ENCODE results near the gene R3HDML.

R3HDML gene

GRCh38 chr20:44354979-44355497 is 18.2 kb downstream of the R3HDML start:
- Histone ChIP-seq H3K36me3 (ENCODE audit: insufficient read depth, low read length) (no peaks in the 10 kb centered on the region), H3K4me3 (ENCODE audit: low read depth in 1 of 2, low read length in 2 of 2) (no peak overlapping the region)

GRCh38 chr20:44355498-44356352 is 18.9 kb downstream of the R3HDML start, which contains the start of gene HNF4A:
Gene HNF4A, plus strand, starts transcription at chr20:44355699. Its CDS starts 106 bp downstream, at chr20:44355805.
- no peak within 1 kb of the TSS for H3K9ac ChIP-seq (ENCODE audit: low read length)

More at GRCh38 chr20:44354979-44355497, 18.2 kb downstream of the R3HDML start:
- Histone ChIP-seq H3K9me3 (ENCODE audit: low read length) (no peaks in the 10 kb centered on the region), H3K9ac (ENCODE audit: low read length) (no peak overlapping the region), H3K27ac (ENCODE audit: low read depth, low read length) (no peak overlapping the region), H3K4me1 (ENCODE audit: insufficient read depth, low read length) (no peaks in the 10 kb centered on the region), H3K27me3 (ENCODE audit: control insufficient read depth in 1 of 2, insufficient read depth in 2 of 2, low read length in 2 of 2) (no peaks in the 10 kb centered on the region)

GRCh38 chr20:44356353-44356723 is 19.5 kb downstream of the R3HDML start:
- no peak overlapping the region for H3K4me3 ChIP-seq (ENCODE audit: low read depth in 1 of 2, low read length in 2 of 2)
- H3K27me3 ChIP-seq (ENCODE audit: control insufficient read depth in 1 of 2, insufficient read depth in 2 of 2, low read length in 2 of 2), result no peaks in the 10 kb centered on the region
- H3K9me3 ChIP-seq (ENCODE audit: low read length), result no peaks in the 10 kb centered on the region
- no peak overlapping the region for H3K27ac ChIP-seq (ENCODE audit: low read depth, low read length)
- no peak overlapping the region for H3K9ac ChIP-seq (ENCODE audit: low read length)
- no peaks in the 10 kb centered on the region for H3K36me3 ChIP-seq (ENCODE audit: insufficient read depth, low read length)
- H3K4me1 ChIP-seq (ENCODE audit: insufficient read depth, low read length), result no peaks in the 10 kb centered on the region

More at GRCh38 chr20:44355498-44356352, 18.9 kb downstream of the R3HDML start, which contains the start of gene HNF4A:
- Histone ChIP-seq H3K27ac (ENCODE audit: low read depth, low read length) (no peak within 1 kb of the TSS), H3K4me3 (ENCODE audit: low read depth in 1 of 2, low read length in 2 of 2) (no peak within 1 kb of the TSS), H3K36me3 (ENCODE audit: insufficient read depth, low read length) (no peaks in the 10 kb centered on the region), H3K4me1 (ENCODE audit: insufficient read depth, low read length) (no peaks in the 10 kb centered on the region), H3K9me3 (ENCODE audit: low read length) (no peaks in the 10 kb centered on the region), H3K27me3 (ENCODE audit: control insufficient read depth in 1 of 2, insufficient read depth in 2 of 2, low read length in 2 of 2) (no peaks in the 10 kb centered on the region)

- H3K27ac ChIP-seq (ENCODE audit: low read depth, low read length), result no peak overlapping the region
- H3K27me3 ChIP-seq (ENCODE audit: control insufficient read depth in 1 of 2, insufficient read depth in 2 of 2, low read length in 2 of 2), result no peaks in the 10 kb centered on the region
- H3K4me3 ChIP-seq (ENCODE audit: low read depth in 1 of 2, low read length in 2 of 2), result no peak overlapping the region
- H3K36me3 ChIP-seq (ENCODE audit: insufficient read depth, low read length), result no peaks in the 10 kb centered on the region
- no peaks in the 10 kb centered on the region for H3K4me1 ChIP-seq (ENCODE audit: insufficient read depth, low read length)
- no peak overlapping the region for H3K9ac ChIP-seq (ENCODE audit: low read length)
- H3K9me3 ChIP-seq (ENCODE audit: low read length), result no peaks in the 10 kb centered on the region
Measured at GRCh38 chr20:44357020-44357419, 20.2 kb downstream of the R3HDML start.

GRCh38 chr20:44357555-44358125 is 20.8 kb downstream of the R3HDML start:
- Histone ChIP-seq H3K4me3 (ENCODE audit: low read depth in 1 of 2, low read length in 2 of 2) (no peak overlapping the region), H3K27me3 (ENCODE audit: control insufficient read depth in 1 of 2, insufficient read depth in 2 of 2, low read length in 2 of 2) (no peaks in the 10 kb centered on the region), H3K9ac (ENCODE audit: low read length) (no peak overlapping the region)

GRCh38 chr20:44358776-44359175 is 21.9 kb downstream of the R3HDML start:
- Histone ChIP-seq H3K27ac (ENCODE audit: low read depth, low read length) (no peak overlapping the region), H3K27me3 (ENCODE audit: control insufficient read depth in 1 of 2, insufficient read depth in 2 of 2, low read length in 2 of 2) (no peaks in the 10 kb centered on the region), H3K4me1 (ENCODE audit: insufficient read depth, low read length) (no peaks in the 10 kb centered on the region), H3K9ac (ENCODE audit: low read length) (no peak overlapping the region), H3K9me3 (ENCODE audit: low read length) (no peaks in the 10 kb centered on the region), H3K4me3 (ENCODE audit: low read depth in 1 of 2, low read length in 2 of 2) (no peak overlapping the region), H3K36me3 (ENCODE audit: insufficient read depth, low read length) (no peaks in the 10 kb centered on the region)

More at GRCh38 chr20:44357555-44358125, 20.8 kb downstream of the R3HDML start:
- Histone ChIP-seq H3K4me1 (ENCODE audit: insufficient read depth, low read length) (no peaks in the 10 kb centered on the region), H3K36me3 (ENCODE audit: insufficient read depth, low read length) (no peaks in the 10 kb centered on the region), H3K9me3 (ENCODE audit: low read length) (no peaks in the 10 kb centered on the region), H3K27ac (ENCODE audit: low read depth, low read length) (no peak overlapping the region)

GRCh38 chr20:44360221-44360620 is 23.4 kb downstream of the R3HDML start:
- Histone ChIP-seq H3K9me3 (ENCODE audit: low read length) (no peaks in the 10 kb centered on the region), H3K4me1 (ENCODE audit: insufficient read depth, low read length) (no peaks in the 10 kb centered on the region), H3K4me3 (ENCODE audit: low read depth in 1 of 2, low read length in 2 of 2) (no peak overlapping the region), H3K9ac (ENCODE audit: low read length) (no peak overlapping the region), H3K27me3 (ENCODE audit: control insufficient read depth in 1 of 2, insufficient read depth in 2 of 2, low read length in 2 of 2) (no peaks in the 10 kb centered on the region), H3K36me3 (ENCODE audit: insufficient read depth, low read length) (no peaks in the 10 kb centered on the region), H3K27ac (ENCODE audit: low read depth, low read length) (no peak overlapping the region)

- no peak overlapping the region for H3K4me3 ChIP-seq (ENCODE audit: low read depth in 1 of 2, low read length in 2 of 2)
- H3K36me3 ChIP-seq (ENCODE audit: insufficient read depth, low read length), result no peaks in the 10 kb centered on the region
- no peak overlapping the region for H3K9ac ChIP-seq (ENCODE audit: low read length)
- H3K4me1 ChIP-seq (ENCODE audit: insufficient read depth, low read length), result no peaks in the 10 kb centered on the region
- no peak overlapping the region for H3K27ac ChIP-seq (ENCODE audit: low read depth, low read length)
- no peaks in the 10 kb centered on the region for H3K27me3 ChIP-seq (ENCODE audit: control insufficient read depth in 1 of 2, insufficient read depth in 2 of 2, low read length in 2 of 2)
- H3K9me3 ChIP-seq (ENCODE audit: low read length), result no peaks in the 10 kb centered on the region
Measured at GRCh38 chr20:44361021-44361420, 24.2 kb downstream of the R3HDML start.

- H3K27ac ChIP-seq (ENCODE audit: low read depth, low read length), result no peak overlapping the region
- H3K36me3 ChIP-seq (ENCODE audit: insufficient read depth, low read length), result no peaks in the 10 kb centered on the region
- H3K27me3 ChIP-seq (ENCODE audit: control insufficient read depth in 1 of 2, insufficient read depth in 2 of 2, low read length in 2 of 2), result no peaks in the 10 kb centered on the region
Measured at GRCh38 chr20:44362466-44362940, 25.7 kb downstream of the R3HDML start.

GRCh38 chr20:44364068-44364467 is 27.2 kb downstream of the R3HDML start:
- Histone ChIP-seq H3K27me3 (ENCODE audit: control insufficient read depth in 1 of 2, insufficient read depth in 2 of 2, low read length in 2 of 2) (no peaks in the 10 kb centered on the region), H3K4me3 (ENCODE audit: low read depth in 1 of 2, low read length in 2 of 2) (no peak overlapping the region), H3K9ac (ENCODE audit: low read length) (no peak overlapping the region), H3K4me1 (ENCODE audit: insufficient read depth, low read length) (no peaks in the 10 kb centered on the region), H3K36me3 (ENCODE audit: insufficient read depth, low read length) (no peaks in the 10 kb centered on the region), H3K27ac (ENCODE audit: low read depth, low read length) (no peak overlapping the region), H3K9me3 (ENCODE audit: low read length) (no peaks in the 10 kb centered on the region)

More at GRCh38 chr20:44362466-44362940, 25.7 kb downstream of the R3HDML start:
- no peak overlapping the region for H3K9ac ChIP-seq (ENCODE audit: low read length)
- H3K4me3 ChIP-seq (ENCODE audit: low read depth in 1 of 2, low read length in 2 of 2), result no peak overlapping the region
- no peaks in the 10 kb centered on the region for H3K9me3 ChIP-seq (ENCODE audit: low read length)
- no peaks in the 10 kb centered on the region for H3K4me1 ChIP-seq (ENCODE audit: insufficient read depth, low read length)

DNA sequence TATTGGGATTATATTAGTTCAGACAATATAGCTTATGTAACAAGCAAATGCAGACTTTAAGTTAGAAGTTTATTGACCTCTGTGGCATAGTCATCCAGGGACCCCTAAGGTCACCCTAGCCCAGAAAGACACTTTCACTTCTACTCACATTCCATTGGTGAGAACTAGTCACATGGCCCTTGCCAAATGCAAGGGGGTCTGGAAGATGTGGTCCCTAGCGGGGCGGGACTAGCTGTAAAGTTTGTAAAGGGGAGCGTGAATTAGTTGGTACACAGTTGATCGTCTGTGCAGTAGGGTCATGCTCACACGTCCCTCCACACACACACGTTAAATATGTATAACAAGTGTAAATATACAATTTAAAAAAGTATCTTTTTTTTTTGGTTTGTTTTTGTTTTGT is 27.9 kb downstream of the R3HDML start:
- H3K27me3 ChIP-seq (ENCODE audit: control insufficient read depth in 1 of 2, insufficient read depth in 2 of 2, low read length in 2 of 2), result no peaks in the 10 kb centered on the region
- no peak overlapping the region for H3K4me3 ChIP-seq (ENCODE audit: low read depth in 1 of 2, low read length in 2 of 2)

More for the DNA sequence above, 27.9 kb downstream of the R3HDML start:
- no peaks in the 10 kb centered on the region for H3K9me3 ChIP-seq (ENCODE audit: low read length)
- no peak overlapping the region for H3K9ac ChIP-seq (ENCODE audit: low read length)
- no peak overlapping the region for H3K27ac ChIP-seq (ENCODE audit: low read depth, low read length)
- no peaks in the 10 kb centered on the region for H3K36me3 ChIP-seq (ENCODE audit: insufficient read depth, low read length)
- no peaks in the 10 kb centered on the region for H3K4me1 ChIP-seq (ENCODE audit: insufficient read depth, low read length)

All from muscle layer of colon (tissue), 2 donors.